Measurements from ENCODE around the gene FYB1. TPM values are rescaled to one million over a fixed set of nuclear protein-coding genes. Genes with fewer than 3 reads are reported as not detected.

Gene FYB1
- total RNA-seq, 1 donor, result under 0.01 TPM

GRCh38 chr5:39175273-39175955 is 43.9 kb downstream of the FYB1 start:
- Histone ChIP-seq H3K36me3 (ENCODE audit: insufficient read depth, low read length) (no peaks in the 10 kb centered on the region), H3K4me1 (ENCODE audit: insufficient read depth, low read length) (peaks cover 4% of the 10 kb centered on the region), H3K27ac (ENCODE audit: low read depth, low read length) (no peak overlapping the region), H3K79me2 (ENCODE audit: insufficient read depth, low read length) (no peaks in the 10 kb centered on the region), H3K27me3 (ENCODE audit: insufficient read depth, low read length) (peaks cover 4% of the 10 kb centered on the region), H2AFZ (ENCODE audit: low read length) (no peak overlapping the region), H3K4me2 (ENCODE audit: insufficient read depth, low read length) (no peak overlapping the region), H3K4me3 (ENCODE audit: insufficient read depth, low read length) (no peak overlapping the region), H4K20me1 (ENCODE audit: insufficient read depth, low read length) (no peaks in the 10 kb centered on the region), H3K9me3 (ENCODE audit: low read depth, low read length) (no peaks in the 10 kb centered on the region)
- DNase-seq (ENCODE audit: insufficient read length, low spot score, missing footprints), result no peak
- TF ChIP-seq, protein P1, sequence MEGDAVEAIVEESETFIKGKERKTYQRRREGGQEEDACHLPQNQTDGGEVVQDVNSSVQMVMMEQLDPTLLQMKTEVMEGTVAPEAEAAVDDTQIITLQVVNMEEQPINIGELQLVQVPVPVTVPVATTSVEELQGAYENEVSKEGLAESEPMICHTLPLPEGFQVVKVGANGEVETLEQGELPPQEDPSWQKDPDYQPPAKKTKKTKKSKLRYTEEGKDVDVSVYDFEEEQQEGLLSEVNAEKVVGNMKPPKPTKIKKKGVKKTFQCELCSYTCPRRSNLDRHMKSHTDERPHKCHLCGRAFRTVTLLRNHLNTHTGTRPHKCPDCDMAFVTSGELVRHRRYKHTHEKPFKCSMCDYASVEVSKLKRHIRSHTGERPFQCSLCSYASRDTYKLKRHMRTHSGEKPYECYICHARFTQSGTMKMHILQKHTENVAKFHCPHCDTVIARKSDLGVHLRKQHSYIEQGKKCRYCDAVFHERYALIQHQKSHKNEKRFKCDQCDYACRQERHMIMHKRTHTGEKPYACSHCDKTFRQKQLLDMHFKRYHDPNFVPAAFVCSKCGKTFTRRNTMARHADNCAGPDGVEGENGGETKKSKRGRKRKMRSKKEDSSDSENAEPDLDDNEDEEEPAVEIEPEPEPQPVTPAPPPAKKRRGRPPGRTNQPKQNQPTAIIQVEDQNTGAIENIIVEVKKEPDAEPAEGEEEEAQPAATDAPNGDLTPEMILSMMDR (IDR thresholded peaks at IDR 0.05; ENCODE audit: extremely low read depth, low read depth, low read length), result no peak

GRCh38 chr5:39173069-39173468 is 46.3 kb downstream of the FYB1 start:
- no peak overlapping the region for H3K27ac ChIP-seq (ENCODE audit: low read depth, low read length)
- TF ChIP-seq, protein P1 (IDR thresholded peaks at IDR 0.05; ENCODE audit: extremely low read depth, low read depth, low read length), result no peak
- H4K20me1 ChIP-seq (ENCODE audit: insufficient read depth, low read length), result no peaks in the 10 kb centered on the region
- no peak overlapping the region for H3K4me3 ChIP-seq (ENCODE audit: insufficient read depth, low read length)
- no peaks in the 10 kb centered on the region for H3K36me3 ChIP-seq (ENCODE audit: insufficient read depth, low read length)
- no peaks in the 10 kb centered on the region for H3K9me3 ChIP-seq (ENCODE audit: low read depth, low read length)
- H3K79me2 ChIP-seq (ENCODE audit: insufficient read depth, low read length), result no peaks in the 10 kb centered on the region
- H3K27me3 ChIP-seq (ENCODE audit: insufficient read depth, low read length), result no peaks in the 10 kb centered on the region
- H3K4me2 ChIP-seq (ENCODE audit: insufficient read depth, low read length), result no peak overlapping the region
- H3K4me1 ChIP-seq (ENCODE audit: insufficient read depth, low read length), result peaks cover 12% of the 10 kb centered on the region
- no peak for DNase-seq (ENCODE audit: insufficient read length, low spot score, missing footprints)
- no peak overlapping the region for H2AFZ ChIP-seq (ENCODE audit: low read length)

- TF ChIP-seq, protein P1 (IDR thresholded peaks at IDR 0.05; ENCODE audit: extremely low read depth, low read depth, low read length), result no peak
- Histone ChIP-seq H3K4me3 (ENCODE audit: insufficient read depth, low read length) (no peak overlapping the region), H3K27me3 (ENCODE audit: insufficient read depth, low read length) (no peaks in the 10 kb centered on the region), H2AFZ (ENCODE audit: low read length) (no peak overlapping the region), H3K27ac (ENCODE audit: low read depth, low read length) (no peak overlapping the region), H3K4me1 (ENCODE audit: insufficient read depth, low read length) (peaks cover 14% of the 10 kb centered on the region), H3K36me3 (ENCODE audit: insufficient read depth, low read length) (no peaks in the 10 kb centered on the region), H3K4me2 (ENCODE audit: insufficient read depth, low read length) (no peak overlapping the region), H4K20me1 (ENCODE audit: insufficient read depth, low read length) (no peaks in the 10 kb centered on the region), H3K79me2 (ENCODE audit: insufficient read depth, low read length) (no peaks in the 10 kb centered on the region), H3K9me3 (ENCODE audit: low read depth, low read length) (no peaks in the 10 kb centered on the region)
- no peak for DNase-seq (ENCODE audit: insufficient read length, low spot score, missing footprints)
Measured at GRCh38 chr5:39172593-39172992, 46.8 kb downstream of the FYB1 start.

DNA sequence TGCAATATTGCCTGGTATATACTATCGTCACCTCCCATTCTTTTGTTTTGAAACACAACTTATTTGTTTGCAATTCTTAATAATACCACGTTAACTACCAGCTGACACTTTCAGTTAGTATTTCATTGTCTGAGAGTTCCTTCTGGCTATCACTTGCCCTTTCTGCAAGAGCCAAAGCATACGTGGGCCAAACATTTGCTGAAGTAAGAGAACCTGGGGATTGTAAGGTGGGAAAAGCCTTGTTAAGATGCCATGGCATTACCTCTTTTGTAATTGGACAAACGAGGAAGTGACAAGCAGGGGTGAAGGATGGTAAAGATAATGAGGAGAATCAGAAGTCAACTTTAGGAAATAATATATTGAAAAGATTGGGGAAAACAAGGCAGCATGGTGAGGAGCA is 47.7 kb downstream of the FYB1 start:
- Histone ChIP-seq H3K79me2 (ENCODE audit: insufficient read depth, low read length) (no peaks in the 10 kb centered on the region), H3K4me3 (ENCODE audit: insufficient read depth, low read length) (no peak overlapping the region), H2AFZ (ENCODE audit: low read length) (no peak overlapping the region), H3K9me3 (ENCODE audit: low read depth, low read length) (no peaks in the 10 kb centered on the region), H3K27ac (ENCODE audit: low read depth, low read length) (no peak overlapping the region), H3K4me1 (ENCODE audit: insufficient read depth, low read length) (peaks cover 19% of the 10 kb centered on the region), H3K27me3 (ENCODE audit: insufficient read depth, low read length) (no peaks in the 10 kb centered on the region), H3K4me2 (ENCODE audit: insufficient read depth, low read length) (no peak overlapping the region), H4K20me1 (ENCODE audit: insufficient read depth, low read length) (no peaks in the 10 kb centered on the region), H3K36me3 (ENCODE audit: insufficient read depth, low read length) (no peaks in the 10 kb centered on the region)
- DNase-seq (ENCODE audit: insufficient read length, low spot score, missing footprints), result no peak
- TF ChIP-seq, protein P1 (IDR thresholded peaks at IDR 0.05; ENCODE audit: extremely low read depth, low read depth, low read length), result no peak
